ENCODE results near the gene UFSP2.

The UFSP2 gene

DNA sequence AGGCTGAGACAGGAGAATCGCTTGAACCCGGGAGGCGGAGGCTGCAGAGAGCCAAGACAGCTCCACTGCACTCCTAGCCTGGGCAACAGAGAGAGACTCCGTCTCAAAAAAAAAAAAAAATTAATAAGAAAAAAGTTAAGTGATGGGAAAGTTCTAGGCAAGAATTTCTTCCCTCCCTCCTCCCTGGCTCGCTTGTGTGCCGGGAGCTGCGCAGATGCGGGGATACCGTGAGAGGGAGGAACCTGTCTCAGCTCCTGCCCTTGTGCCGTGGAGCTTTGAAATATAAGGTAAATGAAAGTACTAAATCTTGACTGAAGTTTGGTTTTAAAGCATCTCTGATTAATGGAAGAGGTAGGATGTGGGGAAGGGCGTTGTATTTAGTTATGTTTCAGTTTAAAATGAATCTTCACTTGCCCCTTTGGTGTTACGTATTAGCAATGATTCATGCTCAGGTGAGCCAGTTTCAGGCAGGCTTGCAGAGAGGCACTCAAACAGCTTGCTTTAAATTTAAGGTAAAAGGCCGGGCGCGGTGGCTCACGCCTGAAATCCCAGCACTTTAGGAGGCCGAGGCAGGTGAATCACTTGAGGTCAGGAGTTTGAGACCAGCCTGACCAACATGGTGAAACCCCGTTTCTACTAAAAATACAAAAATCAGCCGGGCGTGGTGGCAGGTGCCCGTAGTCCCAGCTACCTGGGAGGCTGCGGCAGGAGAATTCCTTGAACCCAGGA is 1.4 kb upstream of the UFSP2 start:
- no peak for DNase-seq (ENCODE audit: low spot score)

DNA sequence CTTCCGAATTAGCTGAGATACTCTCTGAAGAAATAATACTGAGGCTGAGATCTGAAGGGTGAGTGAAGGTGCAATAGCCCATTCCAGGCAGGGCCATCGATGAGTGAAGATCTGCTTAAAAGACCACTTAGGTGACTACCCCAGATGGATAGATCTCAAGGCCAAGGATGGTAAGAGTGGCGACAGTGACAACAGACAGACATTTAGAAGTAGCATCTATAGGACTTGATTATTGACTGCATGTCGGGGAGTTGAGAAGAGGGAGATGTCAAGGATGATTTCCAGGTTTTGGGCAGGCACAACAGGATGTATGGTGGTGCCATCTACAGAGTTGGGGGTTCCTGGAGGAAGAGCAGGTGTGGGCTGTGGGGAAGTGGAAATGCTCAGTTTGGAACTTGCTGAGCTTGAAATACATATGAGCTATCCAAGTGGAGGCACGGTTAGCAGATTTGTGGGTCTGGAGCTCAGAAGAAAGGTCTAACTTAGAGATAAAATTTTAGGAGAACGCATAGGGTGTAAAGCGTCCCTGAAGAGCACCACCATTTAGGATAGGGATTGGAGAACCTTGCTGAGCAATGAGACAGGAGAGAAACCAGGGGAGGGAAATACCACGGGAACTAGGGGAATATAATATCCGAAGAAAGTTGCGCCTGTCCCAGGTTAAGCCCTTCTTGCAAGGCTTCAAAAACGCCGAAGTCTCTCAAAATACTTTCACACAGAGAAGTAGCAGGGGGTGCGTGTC is 688 bp downstream of the UFSP2 start:
- peak; percentile 5 for DNase-seq (ENCODE audit: low spot score)

DNA sequence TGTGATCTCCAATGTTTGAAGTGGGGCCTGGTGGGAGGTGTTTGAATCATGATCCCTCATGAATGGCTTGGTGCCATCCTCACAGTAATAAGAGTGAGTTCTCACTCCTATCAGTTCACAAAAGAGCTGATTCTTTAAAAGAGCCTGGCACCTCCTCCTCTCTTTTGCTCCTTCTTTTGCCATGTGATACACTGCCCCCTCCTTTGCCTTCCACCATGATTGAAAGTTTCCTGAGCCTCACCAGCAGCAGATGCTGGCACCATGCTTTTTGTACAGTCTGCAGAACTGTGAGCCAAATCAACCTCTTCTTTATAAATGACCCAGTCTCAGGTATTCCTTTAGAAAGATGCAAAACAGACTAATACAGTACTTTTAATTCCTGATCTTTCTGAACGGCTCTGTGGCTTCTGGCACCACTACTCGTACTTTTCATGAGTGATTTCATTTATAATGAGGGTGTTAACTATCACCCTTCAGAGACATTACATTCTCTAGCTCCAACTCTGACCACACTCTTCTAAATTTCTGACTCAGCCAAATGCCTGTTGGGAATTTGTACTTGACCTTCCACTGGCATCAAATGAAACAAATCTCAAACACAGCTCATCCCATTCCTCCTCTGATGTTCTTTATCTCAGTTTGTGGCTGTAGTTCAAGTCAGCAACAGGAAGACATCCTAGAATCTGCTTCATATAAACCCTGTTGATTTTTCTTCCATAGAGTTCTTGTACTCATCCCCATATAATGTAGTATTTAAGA is 4.2 kb downstream of the UFSP2 start:
- no peak for DNase-seq (ENCODE audit: low spot score)

DNA sequence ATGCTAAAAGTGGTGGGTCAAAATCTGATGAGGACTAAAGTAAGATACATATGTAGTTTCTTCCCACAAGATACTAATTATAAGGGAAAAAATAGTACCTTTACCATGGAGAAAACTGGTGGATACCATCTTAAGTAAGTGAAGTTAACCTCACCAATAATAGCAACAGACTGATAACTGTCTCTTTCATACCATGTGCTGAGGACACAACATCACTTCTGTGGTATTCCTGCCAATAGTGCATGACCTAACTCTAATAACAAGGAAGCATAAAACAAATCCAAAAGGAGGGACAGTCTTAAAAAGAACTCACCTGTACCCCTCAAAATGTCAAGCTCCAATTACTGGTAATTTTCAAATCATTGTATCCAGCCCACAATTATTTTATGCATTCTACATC is 8.8 kb downstream of the UFSP2 start:
- DNase-seq (ENCODE audit: low spot score), result no peak

GRCh38 chr4:185412412-185412811 is 13.4 kb downstream of the UFSP2 start:
- no peak for DNase-seq (ENCODE audit: low spot score)

DNA sequence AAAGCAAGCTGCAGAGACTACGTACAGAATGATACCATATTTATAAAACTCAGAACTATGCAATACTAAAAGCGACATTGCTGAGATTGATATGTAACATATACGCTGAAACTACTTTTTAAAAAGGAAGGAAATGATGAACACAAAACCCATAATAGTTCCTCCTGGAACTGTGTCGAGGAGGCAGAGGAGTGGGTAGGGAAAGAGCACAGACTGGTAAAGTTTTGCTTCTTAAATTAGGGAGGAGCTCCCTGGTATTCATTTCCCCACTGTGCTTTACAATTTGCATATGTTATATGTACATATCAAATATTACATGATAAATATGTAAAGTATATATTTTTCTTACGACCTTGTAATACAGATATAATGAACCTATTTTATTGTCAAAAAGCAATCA is 13.9 kb downstream of the UFSP2 start:
- no peak for DNase-seq (ENCODE audit: low spot score)

DNA sequence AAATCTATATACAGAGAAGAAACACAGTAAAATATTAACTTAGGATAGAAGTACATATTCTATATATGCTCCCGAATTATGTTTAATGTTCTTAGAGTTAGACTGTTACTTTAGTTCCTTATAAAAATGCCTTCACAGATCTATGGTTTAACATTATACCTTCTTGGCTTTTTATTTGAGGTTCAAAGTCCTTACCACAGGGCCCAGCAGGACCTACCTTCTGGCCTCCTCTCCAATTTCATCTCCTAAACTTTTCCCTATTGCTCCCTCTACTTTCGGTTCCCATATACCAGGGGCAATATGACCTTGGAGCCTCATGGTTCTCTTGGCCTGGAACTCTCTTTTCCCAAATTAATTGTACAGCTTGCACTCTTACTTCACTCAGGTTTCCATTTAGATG is 17.3 kb downstream of the UFSP2 start:
- no peak for DNase-seq (ENCODE audit: low spot score)

DNA sequence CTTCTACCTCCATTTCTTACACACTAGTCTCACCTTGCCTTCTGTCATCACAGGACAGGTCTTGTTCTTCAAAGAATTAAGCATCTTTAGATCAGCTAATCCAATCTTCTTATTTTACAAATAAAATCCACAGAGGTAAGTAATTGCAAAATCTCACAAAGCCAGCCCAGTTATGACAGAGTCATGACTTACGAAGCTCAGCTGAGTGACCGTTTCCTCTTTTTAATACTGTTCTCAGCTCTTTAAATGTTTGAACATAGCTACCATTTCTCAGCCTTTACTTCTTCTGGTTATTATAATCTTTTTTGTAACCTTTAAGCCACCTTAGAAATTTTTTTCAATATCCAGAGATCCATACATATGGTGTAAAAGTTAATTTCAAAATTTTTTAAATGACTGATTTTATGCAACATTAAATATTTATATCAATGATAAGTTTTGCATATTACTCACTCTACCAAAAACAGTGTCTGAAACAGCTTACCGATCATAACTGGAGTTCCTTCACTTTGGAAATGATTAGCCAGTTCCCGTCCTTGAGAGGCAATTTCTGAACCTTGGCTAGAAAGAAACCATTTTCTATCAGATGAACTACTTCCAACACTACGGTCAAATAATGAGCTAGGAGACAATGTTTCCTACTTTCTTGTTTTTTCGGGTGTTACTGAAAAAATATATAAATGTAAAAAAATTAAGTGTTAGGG is 20.3 kb downstream of the UFSP2 start:
- DNase-seq (ENCODE audit: low spot score), result peak; percentile 50

- DNase-seq (ENCODE audit: low spot score), result no peak
Observed at GRCh38 chr4:185404031-185404430, 21.7 kb downstream of the UFSP2 start.

- no peak for DNase-seq (ENCODE audit: low spot score)
Observed at GRCh38 chr4:185399466-185399865, 26.3 kb downstream of the UFSP2 start.

DNA sequence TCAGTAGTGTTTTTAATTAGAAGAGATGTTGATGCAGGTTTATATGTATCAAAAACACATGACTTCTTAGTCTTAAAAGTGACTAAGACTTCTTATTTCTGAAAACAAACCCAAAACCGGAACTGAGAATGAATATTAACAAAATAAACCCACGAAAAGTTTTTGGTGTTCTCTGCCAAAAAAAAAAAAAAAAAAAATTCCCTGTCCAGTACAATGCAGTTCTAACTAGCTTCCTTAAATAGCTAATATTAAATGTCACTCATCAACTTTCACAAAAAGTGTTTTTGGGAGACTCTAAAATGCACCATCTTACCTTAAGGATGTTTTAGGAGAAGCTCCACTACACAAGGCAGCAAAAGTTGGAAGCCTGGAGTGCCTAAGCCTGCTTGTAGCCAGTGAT is 27.1 kb downstream of the UFSP2 start:
- no peak for DNase-seq (ENCODE audit: low spot score)

DNA sequence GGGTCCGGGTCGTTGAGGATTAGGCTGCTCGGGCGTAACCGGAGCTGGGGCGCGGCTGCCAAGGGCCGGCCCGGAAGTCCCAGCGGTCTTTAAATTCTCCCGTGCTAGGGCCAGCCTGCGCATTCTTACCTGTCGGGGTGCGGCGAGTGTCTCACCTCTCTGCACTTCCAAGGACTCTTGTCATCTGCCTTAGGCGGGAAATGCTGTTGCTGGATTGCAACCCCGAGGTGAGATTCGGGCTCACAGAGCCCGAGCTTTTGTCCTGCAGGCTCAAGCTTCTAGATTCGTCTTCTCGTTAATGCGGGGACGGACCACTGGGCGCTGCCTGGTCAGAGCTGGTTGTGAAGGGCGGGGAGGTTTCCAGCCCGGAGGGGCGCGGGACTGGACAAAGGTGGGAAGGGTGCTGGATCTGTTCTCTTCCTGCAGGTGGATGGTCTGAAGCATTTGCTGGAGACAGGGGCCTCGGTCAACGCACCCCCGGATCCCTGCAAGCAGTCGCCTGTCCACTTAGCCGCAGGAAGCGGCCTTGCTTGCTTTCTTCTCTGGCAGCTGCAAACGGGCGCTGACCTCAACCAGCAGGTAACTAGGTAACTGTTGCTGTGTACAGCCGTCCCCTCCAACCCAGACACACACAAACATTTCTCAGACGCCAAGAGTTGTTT is 28.9 kb downstream of the UFSP2 start, which contains the start of gene ANKRD37:
Gene ANKRD37 (plus strand): TSS at position 118 of the 662 bp plus-strand sequence. CDS start 83 bp downstream, at position 201.
- DNase-seq (ENCODE audit: low spot score), result no peak

DNA sequence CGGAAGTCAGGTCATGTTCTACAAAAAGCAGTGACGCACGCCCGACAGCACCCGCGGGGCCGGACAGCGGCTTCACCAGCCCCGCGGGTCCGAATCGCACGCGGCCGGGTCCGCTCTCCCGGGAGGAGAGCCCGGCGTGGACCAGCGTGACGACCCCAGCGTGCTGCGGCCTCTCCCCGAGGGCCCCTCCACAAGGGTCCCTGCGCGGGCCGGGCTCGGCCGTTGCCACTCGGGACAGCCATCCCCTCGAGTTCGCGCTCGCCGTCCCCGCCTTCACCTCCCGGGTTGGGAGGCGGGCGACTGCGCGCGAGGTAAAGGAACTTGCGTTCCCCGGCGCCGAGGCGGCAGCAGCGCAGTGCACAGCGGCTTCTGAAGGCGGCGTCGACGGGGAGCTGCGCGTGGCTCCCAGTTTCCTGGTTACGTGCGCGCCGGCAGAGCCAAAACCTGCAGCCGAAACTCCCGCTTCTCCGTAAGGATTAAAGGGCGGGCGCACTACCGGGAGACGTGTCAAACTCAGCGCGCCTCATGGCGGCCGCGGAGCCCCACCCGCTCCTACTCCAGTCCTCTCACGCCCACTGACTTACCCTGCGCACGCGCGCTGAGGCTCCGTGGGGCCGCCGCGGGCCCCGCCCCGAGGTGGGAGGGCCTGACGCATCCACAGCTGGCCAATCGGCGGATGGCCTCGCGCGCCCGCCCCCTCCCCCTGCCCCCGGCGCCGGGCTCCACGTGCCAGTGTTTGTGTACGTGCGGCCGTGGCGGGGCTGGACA is 29.6 kb downstream of the UFSP2 start:
- DNase-seq (ENCODE audit: low spot score), result peak; percentile 96

DNA sequence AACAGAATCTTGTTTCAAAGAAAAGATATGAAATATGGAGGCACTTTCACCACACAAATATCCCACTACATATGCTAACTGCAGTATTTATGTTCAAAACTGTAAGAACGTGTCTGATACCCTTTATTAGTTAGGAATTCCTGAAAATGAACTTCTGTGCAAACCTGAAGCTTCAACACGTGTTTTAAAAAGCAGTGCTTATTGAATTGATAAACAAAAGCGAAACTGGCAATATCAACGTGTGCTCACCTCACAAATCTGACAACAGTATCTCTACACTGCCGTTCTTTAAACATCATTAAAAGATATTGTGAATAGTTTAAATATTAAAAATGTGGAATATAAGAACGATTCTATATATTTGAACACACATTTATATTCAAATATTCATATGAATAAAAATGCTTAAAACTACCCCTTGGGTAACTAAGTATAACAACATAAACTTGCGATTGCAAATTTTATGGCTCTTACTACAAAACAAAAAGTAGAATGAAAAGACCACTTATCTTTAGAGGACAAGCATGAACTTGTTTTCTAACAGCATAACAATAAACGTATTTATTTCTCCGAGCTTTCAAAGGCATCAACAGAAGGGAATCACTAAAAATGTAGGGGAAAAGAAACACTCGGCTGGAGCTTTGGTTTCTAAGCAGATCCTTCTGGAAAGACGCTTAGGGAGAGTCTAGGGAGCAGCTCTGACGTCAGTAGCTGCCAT is 30.4 kb downstream of the UFSP2 start, which contains the start of gene LRP2BP:
Gene LRP2BP (minus strand): TSS at position 687 of the 718 bp plus-strand sequence. CDS start 17,738 bp downstream, outside the sequence.
- DNase-seq (ENCODE audit: low spot score), result peak; percentile 17

DNA sequence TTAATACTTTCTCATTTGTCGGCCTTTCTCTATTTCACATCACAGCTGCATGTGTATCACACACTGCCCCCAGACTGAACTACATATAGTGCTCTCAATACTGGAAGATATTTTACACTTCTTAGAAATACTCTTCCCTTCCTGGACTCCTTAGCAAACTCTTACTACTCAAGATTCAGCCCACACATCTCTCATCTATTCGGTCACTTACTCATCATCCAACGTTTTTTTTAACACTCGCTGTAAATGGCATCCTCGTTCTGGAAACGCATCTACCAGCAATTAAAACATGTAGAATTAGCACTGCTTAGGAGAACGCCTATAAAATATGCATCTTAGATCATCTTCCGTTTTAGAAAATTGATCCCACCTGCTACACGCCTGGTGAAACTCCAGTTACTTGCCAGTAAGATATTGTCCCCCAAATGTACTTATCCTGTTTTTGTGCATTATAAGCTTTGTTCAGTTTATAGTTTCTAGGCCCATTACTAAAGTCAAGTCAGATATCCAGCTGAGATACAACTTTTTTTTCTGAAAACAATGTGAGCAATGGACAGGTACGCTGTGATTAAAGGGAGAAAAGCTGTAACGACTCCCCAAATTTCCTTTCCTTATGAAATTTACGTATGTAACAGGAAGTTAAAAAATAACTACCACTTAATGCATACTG is 31.1 kb downstream of the UFSP2 start:
- DNase-seq (ENCODE audit: low spot score), result peak; percentile 55

DNA sequence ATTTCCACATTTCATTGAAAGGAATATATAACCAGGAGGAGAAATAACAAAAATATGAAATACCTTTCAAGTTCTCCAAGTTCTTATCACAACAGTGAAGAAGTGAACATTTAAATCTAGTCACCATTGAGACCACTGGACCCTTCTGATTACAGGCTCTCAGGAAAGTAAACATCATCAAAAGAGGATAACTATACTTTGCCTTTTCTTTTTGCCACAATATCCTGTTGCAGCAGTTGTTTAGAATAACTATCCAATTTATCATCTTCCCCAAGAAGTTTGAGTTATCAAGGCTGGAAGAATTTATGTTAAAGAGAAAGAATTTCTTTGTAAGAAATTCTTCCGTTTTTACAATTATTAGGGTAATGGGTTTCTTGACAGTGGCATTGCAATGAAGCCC is 33.6 kb downstream of the UFSP2 start:
- DNase-seq (ENCODE audit: low spot score), result no peak

DNA sequence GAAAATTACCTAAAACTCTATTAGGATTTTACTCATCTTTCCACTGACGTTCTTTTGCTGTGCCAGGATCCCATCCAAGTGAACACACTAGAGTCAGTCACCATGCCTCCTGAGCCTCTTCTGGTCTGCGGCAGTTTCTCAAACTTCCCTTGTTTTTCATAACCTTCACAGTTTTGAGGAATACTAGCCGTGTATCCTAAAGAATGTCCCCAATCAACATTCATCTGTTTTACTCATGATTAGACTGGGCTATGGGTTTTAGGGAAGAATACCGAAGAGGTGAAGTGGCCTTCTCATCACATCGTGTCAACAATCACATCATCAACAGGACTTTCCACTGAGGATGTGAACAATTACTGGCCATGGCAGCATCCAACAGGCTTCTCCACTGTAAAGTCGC is 34.8 kb downstream of the UFSP2 start:
- no peak for DNase-seq (ENCODE audit: low spot score)

DNA sequence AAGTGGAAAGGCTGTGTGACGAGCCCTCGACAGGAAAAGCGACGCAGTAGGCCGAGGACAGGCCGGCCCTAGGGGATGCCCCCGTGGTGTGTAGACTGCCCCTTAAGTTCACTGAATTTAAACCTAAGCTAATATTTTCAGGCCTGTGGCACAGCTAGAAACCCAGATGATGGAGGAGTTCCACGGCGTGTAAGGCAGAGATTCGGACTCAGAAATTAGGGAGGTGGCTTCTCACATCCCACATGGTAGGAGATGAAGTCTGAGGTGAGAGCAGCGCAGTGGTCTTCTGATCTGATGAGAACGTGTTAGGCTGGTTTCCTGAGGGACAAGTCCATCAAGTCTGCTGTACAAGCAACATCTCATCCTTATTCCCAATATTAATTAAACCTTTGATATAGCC is 37.8 kb downstream of the UFSP2 start:
- DNase-seq (ENCODE audit: low spot score), result no peak

- DNase-seq (ENCODE audit: low spot score), result no peak
Observed at GRCh38 chr4:185384930-185385331, 40.8 kb downstream of the UFSP2 start.

All from activated CD4-positive, alpha-beta T cell treated with anti-CD3 and anti-CD28 coated beads, Interleukin-2, Interleukin-4, amounts not matched to agents 100 ng/mL and 50 ng/mL, durations not matched to agents 16 hours and 8 hours (primary cell).